NCI-H82 (cell line): ENCODE results near the gene GRK6.

Experiments
- DNase-seq: peaks from one replicate; lab custom pipeline; 2025; lab: John Stamatoyannopoulos, UW

The GRK6 gene

DNA sequence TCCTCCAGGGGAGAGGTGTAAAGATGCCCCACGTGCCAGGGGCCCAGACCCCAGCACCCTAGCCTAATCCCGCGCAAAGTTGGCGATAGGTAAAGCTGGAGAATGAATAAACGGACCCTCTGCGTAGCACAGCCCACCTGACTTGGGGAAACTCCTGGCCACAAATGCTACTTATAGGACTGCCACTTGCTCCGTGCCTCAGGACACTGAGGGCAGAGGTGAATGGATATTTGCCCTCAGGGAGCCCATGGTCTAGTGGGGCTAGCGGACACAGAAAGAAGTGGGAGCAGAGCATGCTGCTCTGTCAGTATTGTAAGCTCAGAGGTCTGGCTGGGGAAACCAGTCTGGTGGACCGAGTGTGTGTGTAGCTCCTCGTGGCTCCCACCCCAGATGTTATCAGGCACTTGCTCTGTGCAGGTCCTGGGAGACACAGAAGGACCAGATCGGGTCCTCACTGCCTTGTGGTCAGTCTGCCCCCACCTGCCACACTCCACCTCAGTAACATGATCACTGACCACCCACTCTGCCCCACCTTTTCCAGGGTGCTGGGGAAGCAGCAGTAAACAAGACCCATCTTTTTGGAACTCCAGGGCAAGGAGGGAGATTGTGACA is 841 bp downstream of the GRK6 start:
- peak; percentile 45 for DNase-seq

DNA sequence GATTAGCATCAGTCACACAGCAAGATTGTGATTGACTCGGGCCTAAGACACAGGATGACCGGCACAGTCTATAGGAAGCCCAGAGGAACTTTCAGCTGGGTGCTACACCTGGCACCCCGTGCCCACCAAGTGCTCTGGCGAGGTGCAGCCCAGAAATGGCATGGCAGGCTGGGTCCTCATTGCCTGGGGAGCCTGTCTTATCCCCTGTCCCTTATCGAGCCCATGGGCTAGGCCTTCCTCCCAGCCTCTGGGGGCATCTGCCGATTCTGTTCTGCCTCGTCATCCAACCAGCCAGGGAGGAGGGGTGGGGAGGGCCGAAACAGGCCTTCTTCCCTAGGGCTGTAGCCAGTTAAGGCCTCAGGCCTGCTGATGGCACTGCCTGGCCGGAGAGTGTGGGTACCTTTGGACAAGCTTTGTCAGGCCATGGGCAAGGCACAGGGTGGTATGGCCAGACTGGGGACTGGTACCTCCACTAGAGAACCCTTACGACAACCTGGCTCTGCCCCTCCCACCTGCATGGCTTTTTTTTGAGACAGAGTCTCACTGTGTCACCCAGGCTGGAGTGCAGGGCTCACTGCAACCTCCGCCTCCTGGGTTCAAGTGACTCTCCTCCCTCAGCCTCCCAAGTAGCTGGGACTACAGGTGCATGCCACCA is 1.6 kb downstream of the GRK6 start:
- no peak for DNase-seq

- DNase-seq: no peak
Observed at GRCh38 chr5:177428574-177429217, 2.2 kb downstream of the GRK6 start.

- no peak for DNase-seq
Observed at GRCh38 chr5:177429248-177430040, 3.0 kb downstream of the GRK6 start.

- DNase-seq: no peak
Observed at GRCh38 chr5:177430140-177430951, 3.9 kb downstream of the GRK6 start.

DNA sequence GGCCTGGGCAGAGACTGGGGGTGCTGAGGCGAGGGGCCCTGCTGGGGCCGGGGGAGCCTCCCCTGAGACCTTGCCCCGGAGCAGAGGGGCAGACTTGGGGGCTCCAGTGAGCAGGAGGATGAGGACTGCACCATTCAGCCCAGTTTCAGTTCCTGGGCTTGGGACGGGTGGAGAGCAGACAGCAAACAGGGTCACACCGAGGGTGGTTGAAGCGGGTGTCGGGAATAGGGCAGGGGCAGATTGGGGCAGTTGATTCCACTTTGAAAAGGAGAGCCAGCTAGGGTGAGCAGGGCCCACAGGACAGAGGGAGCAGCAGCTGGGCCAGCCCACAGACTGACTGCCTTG is 4.5 kb downstream of the GRK6 start:
- no peak for DNase-seq

- no peak for DNase-seq
Observed at GRCh38 chr5:177431317-177432142, 5.1 kb downstream of the GRK6 start.

DNA sequence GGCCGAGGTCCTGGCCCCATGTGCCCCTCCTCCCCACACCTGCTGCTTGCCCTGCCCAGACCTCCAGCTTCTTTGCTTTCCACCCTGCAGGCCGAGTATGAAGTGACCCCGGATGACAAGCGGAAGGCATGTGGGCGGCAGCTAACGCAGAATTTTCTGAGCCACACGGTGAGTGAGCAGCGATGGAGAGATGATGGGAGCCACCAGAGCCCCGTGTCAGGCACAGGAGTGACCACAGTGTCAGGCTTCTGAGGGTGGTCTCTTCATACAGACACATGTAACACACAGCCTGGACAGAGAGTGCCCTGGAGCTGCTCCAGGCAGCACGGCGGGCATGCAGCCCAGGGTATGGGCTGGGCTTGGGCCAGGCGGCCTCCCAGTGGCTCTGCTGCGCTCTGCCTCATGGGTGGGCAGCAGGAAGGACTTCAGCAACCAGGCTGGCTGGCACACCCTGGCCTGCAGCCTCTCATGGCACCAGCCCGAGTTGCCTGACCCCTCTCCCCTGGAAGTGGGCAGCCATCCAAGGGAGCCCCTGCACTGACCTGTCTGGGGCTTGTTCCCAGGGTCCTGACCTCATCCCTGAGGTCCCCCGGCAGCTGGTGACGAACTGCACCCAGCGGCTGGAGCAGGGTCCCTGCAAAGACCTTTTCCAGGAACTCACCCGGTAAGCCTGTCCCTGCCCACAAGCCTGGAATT is 5.8 kb downstream of the GRK6 start:
- DNase-seq: no peak

DNA sequence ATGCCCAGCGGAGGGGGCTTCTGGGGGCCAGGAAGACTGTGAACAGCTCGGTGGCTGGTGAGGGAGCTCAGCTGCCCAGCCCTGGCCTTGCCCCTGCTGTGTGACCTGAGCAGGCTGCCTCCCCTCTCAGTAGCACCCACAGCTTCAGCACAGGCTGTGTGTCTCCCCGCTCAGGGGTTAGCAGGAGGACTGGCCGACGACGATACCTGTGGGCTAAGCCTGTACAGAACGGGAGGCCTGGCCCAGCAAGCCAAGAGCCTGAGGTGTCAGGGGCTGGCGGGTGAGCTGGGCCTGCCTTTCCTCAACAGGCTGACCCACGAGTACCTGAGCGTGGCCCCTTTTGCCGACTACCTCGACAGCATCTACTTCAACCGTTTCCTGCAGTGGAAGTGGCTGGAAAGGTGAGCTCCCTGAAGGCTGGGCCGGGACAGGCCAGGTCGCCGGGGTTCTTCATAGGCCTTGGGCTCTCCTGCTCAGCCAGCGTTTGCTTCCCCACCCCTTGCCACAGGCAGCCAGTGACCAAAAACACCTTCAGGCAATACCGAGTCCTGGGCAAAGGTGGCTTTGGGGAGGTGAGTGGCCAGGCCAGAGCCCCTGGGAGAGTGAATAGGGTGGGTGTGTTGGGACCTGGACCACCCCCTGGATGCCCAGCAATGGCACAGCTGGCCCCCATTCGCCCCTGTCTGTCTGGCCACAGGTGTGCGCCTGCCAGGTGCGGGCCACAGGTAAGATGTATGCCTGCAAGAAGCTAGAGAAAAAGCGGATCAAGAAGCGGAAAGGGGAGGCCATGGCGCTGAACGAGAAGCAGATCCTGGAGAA is 6.6 kb downstream of the GRK6 start:
- no peak for DNase-seq

- no peak for DNase-seq
Observed at GRCh38 chr5:177433658-177434217, 7.3 kb downstream of the GRK6 start.

DNA sequence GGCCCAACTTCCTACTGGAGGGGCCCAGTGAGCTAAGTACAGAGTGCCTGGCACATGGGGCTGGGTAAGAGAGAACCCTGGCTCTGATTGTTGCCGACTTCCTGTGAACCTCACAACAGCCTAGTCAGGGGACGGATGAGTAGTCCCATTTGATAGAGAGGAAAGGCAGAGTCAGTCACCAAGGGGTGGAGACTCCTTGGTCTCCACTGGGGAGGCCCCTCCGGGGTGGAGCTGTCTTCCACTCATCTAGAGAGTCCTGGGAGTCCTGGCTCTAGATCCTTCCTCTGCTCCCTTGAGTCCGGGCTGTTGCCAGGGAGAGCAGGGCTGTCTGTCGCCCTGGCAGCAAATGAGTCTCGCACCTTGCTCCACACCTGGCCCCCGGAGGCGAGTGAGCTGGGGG is 8.0 kb downstream of the GRK6 start:
- no peak for DNase-seq

GRCh38 chr5:177434942-177435738 is 8.7 kb downstream of the GRK6 start:
- DNase-seq: no peak

DNA sequence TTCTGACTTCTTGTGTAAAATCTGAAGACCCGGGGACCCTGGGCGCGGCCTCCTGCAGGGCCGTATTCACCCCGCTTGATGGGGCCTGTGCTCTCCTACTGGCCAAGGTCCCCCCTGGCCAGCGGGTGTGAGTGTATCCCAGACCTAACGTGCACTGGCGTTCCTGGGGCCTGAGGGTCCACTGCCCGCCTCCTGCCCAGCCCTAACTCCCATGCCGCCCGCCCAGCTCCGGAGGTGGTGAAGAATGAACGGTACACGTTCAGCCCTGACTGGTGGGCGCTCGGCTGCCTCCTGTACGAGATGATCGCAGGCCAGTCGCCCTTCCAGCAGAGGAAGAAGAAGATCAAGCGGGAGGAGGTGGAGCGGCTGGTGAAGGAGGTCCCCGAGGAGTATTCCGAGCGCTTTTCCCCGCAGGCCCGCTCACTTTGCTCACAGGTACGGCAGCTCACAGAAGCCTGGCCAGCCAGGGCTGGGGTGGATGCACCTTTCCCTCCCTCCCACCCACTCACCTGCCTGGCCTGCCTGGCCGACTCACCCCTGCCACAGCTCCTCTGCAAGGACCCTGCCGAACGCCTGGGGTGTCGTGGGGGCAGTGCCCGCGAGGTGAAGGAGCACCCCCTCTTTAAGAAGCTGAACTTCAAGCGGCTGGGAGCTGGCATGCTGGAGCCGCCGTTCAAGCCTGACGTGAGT is 9.5 kb downstream of the GRK6 start:
- no peak for DNase-seq

- DNase-seq: no peak
Observed at GRCh38 chr5:177437623-177438022, 11.1 kb downstream of the GRK6 start.

DNA sequence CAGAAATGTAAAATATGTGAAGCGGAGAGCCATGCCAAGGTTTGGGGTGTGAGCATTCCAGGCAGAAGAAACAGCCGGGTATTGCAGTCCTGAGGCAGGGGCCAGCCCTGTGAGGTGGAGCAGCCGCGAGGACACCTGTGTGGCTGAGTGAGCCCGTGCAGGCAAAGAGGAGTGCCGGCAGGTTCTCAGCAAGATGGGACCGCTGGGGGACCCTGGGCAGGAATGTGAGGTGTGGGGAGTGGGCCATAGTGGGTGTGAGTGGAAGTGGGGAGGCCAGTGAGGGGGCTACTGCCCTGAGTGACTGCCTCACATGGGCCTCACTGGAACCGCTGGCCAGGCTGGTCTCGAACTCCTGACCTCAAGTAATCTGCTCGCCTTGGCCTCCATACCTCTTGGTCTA is 12.0 kb downstream of the GRK6 start:
- DNase-seq: no peak

- DNase-seq: no peak
Observed at GRCh38 chr5:177439518-177440053, 13.1 kb downstream of the GRK6 start.

GRCh38 chr5:177440211-177440989 is 13.9 kb downstream of the GRK6 start:
- no peak for DNase-seq
